SIG-M5 treated with dmso at 0.1 percent for 504 hours (cell line): ENCODE results near the gene GPBAR1.

Experiments used
- DNase-seq: peaks from one replicate; lab custom pipeline; 2025; ENCODE audit not compliant: unreplicated experiment; lab: John Stamatoyannopoulos, UW

The GPBAR1 gene

DNA sequence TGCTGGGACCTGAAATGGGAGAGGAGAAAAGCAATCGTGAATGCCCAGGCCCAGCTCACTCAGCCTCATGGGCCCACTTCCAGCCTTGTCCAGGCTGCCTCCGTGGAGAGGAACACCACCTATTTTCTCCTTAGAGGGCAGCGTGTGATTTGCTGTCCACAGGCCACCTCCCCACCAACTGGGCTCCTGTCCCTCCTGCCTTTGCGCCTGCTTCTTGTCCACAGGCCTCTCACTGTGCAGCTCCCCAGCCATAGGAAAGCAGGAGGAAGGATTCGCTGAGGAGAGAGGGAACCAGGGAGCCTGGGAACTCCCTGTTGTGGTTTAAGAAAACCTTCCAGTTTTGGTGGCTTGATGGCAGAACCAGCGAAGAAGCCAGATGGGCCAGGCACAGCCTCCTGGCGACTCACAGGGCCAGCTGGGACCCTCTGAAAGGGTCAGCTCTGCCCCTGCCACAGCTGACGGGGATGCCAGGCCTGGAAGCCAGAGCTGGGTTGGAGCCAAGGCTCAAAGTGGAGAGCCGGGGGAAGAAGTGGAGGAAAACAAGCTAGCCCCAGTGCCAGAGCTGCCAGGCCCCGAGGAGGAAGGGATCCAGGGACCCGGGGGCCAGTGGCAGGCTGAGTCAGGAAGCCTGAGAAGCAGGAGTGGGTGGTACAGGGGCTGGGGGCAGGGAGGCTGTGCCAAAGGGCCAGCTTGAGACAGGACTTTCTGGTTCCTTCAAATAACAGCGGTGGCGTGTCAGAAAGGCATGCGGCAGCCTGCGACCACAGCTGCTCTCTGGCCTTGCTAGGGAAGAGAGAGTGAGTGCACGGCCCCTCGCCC, 21.6 kb downstream of the GPBAR1 start:
- DNase-seq, result peak; percentile 46

DNA sequence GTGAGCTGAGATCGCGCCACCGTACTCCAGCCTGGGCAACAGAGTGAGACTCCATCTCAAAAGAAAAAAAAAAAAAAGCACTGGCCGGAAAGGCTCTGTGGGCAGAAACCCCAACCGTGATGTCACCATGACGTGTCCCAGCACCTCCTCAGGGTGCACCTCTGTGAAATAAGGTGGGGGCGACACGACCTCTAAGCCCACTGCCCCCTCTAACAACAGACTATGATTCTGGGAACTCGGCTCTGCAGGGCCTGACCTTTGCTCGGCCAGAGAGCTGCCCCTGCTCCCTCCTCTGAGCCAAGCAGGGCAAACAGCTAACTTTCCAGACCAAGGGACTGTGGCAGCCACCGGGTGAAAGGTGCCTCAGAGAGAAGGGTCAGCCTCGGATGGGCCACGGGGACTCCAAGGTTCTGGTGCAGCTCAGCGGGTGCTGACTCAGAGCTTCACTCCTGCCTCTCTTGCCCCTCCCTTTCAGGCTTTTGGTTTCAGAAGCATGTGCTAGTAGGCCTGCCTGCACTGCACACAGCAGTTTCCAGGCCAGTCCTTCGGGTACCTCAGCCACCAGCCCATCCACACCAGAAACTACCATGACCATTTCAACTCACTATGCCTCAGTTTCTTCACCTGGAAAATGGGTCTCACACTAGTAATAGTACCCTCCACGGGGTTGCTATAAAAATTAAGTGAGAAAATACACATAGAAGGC, 23.4 kb downstream of the GPBAR1 start:
- no peak for DNase-seq

DNA sequence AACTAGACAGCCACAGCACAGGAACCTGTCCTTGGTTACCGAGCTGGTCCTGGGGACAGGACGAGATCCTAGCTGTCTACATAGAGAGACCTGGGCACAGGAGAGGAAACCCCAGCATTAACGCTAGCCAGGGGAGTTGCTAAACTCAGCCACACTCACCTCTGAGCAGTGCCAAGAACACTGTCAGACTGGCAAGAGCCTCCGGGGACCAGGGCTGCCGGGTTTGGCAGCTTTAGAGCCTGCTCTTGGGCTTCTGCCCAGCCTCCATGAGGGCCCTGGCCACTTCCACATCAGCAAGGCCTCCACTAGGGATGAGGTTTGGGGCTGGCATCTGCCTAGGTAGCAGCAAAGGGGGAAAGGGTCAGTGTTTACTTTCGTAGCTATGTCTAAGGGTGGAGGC, 24.8 kb downstream of the GPBAR1 start:
- no peak for DNase-seq

DNA sequence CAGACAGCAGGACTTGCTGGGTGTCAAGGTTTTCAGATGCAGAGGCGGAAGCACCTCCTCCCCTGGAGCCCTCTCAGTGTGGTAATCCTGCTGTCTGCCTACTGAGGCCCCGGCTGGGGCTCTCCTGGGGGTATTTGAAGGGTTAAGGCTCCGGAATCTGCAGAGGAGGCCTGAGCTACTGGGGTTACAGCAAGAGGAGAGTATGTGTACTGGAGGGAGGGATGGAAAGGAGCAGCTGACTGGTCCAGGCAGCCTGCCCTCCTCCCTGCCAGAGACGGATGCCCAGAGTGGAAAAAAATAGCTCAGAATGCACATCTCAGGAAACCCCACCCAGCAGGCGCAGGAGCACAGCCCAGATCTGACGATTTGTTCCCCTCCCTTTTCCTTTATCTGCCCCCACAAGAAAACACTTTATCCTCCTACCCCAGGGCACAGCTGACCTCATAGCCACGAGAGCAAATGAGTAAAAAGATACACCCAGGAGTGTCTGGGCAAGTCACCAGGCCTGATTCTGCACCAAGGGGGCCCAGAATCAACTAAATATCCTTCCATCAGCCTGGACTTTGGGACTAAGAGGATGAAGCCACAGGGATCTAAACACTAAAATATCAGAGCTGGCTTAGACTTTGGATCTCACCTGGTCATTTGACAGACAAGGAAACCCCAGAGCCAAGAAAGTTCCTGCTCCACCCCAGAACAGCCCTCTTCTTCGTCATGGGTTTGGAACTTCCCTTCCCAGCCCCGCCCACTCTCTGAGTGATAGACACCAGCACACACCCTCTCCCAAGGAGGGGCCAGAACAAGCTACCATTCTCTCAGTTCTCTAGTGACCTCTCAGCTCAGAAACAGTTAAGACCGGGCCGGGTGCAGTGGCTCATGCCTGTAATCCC, 26.0 kb downstream of the GPBAR1 start:
- peak; percentile 93 for DNase-seq

DNA sequence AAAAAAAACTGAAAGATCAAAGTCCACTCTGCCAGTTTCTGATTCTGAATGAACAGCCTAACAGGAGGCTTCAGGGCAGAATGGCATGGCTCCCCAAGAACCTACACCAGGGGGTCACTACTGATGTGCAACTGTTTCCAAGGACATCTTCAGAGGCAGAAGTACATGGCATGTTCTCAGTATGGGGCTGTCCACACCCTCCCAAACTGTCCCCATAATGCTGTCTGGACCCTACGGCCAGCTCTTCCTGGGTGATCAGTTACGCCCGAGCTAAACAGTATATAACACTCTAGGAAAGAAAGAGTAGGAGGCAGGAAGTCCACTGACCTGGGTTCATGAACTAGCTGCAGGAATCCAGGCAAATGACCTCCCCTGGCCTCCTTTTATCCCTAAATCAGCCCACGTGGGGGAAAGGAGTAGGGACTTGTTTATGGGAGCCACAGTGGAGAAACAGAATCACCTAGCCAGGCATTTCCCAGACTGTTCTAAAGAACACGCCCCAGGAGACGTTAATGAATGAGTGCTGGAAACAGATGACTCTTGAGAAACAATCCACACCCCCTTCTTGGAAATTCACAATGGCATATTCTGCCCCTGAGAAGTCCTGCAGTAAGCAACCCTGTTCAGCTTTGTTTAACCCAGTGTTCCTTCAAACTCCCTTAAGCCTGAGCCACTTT, 29.0 kb downstream of the GPBAR1 start:
- no peak for DNase-seq

DNA sequence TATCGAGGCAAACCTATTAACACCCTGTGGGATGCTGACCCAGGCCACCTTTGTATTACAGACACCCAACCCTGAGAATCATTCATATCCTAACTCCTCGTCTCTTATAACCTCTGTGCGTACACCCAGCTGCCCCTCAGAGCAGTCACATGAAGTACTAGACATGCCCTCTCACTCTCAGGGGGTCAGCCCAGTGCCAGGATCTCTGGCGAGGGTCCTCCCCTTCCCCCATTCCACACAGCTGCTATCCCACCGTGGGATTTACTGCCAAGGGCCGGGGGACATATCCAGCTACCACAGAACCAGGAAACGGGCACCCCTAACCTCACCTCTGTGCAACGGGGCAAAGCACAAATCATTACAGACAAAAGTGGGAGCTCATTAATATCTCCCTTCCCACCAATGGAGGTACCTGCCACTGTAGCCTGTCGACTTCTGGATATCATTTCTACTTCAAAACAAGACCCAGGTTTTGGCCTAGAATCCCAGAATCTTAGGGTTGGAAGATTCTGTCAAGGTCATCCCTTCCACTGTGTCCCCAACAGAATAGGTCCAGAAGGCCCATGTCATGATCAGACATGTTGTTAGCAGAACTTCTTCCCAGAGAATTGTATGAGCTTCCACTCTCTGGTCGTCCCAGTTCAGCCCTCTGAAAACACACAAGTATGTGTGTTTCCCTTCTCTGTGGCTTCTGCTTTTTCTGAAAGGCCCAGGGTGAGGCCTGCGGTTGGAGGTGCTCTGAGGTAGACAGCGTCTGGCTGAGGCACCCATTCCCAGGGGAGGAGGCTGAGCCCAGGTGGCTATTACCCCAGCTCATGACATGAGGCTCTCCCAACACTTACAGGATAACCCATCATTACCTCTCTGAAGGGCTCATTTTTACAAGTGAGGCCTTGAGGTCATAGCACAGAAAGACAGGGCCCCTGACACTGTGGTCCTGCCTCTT, 29.8 kb downstream of the GPBAR1 start:
- DNase-seq, result peak; percentile 52

DNA sequence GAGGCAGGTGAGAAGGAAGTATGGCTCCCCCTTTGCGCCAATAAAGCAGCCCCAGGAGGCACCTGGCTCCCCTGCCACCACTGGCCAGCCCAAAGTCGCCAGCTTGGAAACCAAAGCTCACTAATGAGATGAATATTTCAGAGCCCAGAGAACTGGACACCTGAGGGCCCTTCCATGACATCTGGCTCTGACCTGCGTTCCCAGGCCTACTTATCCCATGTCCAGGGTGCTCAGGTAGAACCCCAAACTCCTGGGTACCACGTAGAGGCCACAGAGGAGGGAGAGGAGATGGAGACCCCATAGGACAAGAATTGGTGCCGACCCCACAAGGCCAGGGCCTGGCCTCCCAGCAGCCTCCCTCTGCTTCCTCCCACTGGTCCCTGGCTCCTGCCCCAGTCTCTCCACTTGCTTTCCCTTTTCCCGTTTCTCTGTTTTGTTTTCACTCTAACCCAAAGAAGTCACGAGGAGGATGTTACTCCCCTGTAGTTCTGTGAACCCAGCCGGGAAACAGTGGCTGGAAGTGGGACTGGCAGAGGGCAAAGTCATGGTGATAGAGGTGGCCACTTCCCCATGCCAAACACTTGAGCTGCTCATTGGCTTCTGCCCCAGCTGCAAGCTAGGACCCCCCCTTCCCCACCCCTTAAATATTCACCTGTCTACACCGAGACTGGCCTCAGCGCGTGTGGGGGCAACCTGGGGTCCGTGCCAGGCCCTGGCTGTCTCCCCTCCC, 30.7 kb downstream of the GPBAR1 start:
- no peak for DNase-seq

DNA sequence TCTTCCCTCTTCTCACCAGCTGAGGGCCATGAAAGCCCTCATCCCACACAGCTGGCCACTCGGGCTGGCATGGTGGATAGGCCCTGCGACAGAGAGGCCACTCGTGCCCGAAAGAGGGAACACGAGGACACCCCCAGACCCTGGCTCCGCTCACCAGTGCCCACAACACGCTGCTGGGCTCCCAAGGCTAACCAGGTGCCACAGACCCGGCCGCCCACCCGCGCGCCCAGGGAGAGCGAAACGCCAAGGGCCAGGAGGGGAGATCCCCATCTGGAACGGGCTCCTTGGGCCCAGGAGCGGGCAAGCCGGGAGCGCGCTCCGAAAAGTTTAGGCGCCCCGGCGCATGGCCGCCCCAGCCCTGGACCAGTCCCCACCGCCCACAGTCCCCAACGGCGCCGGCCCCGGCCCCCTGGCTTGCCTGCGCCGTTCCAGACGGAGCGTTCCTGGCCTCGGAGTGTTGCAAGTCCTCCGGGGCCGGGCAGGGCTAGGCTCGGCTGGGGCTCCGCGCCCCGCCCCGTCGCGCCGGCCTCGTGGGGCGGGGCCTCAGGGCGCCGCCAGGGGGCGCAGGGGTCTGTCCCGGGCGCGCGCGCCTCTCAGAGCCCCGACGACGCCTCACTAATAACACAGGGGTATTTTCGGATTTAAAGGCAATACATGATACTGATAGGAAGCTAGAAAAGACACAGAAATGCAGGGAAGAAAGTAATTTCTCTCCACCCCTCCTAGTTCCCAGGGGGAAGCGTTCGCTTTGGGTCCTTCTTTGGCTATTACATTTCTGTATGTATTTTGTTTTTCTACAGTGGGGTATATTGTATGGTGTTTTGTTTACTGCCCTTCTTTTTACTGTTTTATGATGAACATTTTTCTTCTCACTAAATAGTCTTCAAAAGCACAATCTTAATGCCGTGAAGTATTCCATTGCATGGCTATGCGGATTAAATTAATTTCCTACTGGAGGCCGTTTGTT, 31.5 kb downstream of the GPBAR1 start, which contains the start of gene TMBIM1:
Gene TMBIM1, minus strand, starts transcription at position 456 of the 967 bp plus-strand sequence. CDS start 10,362 bp downstream, outside the sequence.
- peak; percentile 80 for DNase-seq

DNA sequence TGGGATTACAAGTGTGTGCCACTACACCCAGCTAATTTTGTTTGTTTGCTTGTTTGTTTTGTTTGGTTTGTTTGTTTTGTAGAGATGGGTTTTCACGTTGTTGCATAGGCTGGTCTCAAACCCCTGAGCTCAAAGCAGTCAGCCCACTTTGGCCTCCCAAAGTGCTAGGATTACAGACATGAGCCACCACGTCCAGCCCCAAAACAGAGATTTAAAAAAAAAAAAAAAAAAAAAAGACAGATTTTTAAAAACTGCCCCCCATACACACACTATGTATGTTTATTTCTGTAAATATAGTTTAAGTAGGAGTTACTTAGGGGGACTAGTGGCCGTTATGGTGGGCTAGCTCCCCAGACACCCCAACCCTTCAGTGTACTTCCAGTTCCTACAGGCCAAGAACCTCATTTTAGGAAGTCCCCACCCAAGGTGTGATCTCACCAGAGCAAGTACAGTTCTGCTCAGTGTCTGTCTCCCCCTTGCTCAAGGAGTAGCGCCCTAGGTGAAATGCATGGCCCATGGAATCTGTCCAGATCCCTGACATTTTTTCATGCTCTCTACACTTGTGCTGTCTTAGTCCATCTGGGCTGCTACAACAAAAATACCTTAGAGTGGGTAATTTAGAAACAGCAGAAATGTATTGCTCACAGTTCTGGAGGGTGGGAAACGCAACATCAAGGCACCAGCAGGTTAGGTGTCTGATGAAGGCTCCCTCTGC, 33.1 kb downstream of the GPBAR1 start:
- DNase-seq, result no peak

DNA sequence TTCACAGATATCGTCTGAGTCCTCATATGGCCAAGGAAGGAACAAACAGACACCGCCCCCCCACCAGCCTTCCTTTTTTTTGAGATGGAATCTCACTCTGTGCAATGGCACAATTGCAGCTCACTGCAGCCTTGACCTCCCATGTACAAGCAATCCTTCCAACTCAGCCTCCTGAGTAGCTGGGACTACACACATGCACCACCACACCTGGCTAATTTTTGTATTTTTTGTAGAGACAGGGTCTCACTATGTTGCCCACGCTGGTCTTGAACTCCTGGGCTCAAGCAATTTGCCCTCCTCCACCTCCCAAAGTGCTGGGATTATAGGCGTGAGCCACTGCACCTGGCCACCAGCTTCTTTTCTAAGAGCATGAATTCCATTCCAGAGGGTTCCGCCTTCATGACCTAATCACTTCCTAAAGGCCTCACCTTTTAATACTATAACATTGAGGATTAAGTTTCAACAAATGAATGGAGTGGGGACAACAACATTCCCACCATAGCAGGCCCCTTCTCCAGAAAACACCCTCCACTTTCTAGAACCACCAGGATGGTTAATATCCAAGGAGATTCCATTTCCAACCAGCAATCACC, 33.7 kb downstream of the GPBAR1 start:
- no peak for DNase-seq

DNA sequence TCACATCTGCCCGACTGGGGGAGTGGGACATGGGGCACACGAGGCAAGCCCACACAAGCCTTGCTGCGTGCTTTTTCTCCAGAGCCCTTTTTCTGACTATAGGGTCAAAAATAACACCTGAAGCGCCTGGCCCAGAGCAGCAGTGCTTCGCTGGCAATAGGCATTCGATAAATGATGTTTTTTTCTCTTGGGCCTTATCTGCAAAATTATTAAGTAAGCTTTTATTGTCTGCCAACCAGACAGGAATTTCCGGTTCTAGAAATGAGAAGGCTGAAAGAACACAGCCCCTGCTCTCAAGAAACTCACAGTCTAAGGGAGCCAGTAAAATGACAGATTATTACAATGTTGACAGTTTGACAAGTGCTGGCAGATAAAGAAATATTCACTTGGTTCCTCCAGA, 34.2 kb downstream of the GPBAR1 start:
- DNase-seq, result no peak

DNA sequence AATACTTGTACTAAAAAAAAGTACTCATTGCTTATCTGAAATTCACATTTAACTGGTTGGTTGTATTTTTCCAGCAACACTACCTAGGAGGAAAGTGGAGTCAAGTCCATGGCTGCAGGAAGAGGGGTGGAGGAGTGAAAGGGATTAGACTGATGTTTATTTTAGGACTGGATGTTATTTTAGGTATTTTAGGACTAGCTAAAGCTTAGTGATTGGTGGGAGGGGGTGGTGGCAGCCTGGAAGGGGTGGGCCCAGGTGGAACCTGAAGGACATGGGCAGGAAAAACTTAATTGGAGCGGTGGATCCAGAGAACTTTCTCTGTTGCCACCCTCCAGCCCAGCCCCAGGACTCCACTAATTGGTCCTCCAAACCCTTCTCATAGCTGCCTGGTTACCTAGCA, 35.4 kb downstream of the GPBAR1 start:
- DNase-seq, result no peak

DNA sequence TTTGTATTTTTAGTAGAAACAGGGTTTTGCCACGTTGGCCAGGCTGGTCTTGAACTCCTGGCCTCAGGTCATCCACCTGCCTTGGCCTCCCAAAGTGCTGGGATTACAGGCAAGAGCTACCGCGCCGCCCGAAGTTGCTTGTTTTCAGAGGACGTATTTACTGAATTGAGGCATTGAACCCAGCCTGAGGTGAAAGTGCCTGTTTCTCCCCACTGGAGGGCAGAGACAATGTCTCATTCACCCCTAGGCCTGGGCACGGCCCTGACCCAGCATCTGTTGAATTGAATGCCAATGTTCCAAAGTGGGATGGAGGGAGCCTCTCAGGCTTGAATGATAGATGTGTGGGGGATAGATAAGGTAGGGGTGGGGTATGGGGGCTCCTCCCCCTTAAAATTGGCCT, 36.0 kb downstream of the GPBAR1 start:
- no peak for DNase-seq

DNA sequence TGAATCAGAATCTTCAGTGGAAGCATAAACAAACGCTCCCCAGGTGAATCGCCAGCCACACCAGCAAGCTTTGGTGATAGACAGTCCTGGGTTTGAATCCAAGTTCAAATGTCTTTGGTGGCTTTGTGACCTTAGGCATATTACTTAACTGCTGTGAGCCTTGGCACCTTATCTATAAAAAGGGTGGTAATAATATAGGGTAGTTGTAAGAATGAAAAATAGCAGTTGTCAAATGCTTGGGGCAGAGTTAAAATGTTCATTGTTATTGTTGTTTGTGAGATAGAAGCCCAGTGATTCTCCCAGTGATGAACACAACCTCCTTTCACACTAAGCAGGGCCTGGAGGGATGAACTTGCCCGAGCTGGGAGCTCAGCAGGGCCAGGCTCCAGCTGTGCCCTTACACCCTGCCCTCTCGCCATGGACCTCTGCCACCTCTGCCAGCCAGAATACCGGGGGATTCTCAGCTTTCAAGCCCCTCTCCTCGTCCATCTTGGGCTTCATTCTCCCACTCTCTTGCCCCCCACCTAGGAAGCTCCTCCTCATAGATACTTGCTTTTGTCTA, 37.6 kb downstream of the GPBAR1 start:
- DNase-seq, result no peak

DNA sequence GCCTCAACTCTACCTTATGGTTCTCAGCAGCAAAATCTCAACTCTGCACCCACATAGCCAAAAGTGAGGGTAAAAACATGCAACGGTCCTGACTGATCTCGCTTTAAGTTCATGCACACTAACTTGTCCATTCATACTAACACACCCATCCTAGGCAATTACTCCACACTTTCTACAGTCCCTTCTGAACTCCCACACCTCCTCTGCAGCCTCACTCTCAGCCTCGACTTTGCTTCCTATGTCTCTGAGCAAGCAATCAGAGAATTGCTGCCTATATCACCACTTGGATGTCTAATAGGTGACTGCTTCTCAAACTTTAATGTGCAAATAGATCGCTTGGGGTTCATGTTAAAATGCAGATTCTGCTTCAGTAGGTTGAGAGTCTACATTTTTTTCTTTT, 39.3 kb downstream of the GPBAR1 start:
- no peak for DNase-seq

DNA sequence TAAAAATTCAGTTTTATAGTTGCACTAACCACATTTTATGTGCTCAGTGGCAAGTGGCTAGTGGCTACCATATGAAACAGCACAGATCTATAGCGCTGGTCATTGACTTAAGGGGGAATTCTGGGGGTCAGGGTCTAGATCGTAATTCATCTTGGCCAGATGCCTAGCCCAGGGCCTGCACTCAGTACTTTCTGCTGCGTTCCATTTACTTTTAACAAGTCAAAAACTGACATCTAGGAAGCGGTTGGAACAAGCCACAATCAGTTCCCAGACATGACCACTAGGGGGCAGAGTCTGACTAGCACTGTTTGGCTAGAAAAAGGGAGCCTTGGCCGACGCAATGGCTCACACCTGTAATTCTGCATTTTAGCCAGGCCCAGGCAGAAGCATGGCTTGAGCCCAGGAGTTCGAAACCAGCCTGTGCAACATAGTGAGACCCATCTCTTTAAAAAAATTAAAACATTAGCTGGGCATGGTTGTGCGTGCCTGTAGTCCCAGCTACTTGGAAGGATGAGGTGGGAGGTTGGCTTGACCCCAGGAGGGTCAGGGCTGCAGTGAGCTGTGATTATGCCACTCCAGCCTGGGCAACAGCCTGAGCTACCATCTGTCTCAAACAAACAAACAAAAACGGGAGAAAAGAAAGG, 40.5 kb downstream of the GPBAR1 start:
- DNase-seq, result peak; percentile 86
